Epidermal melanocyte (primary cell): ENCODE data around the gene GHDC.
"Not testable (repeated sequence)": the region's sequence is repeated elsewhere in the genome, so short reads cannot be mapped to it uniquely, and the experiment has no call there.

ENCODE experiments used
- DNase-seq: peaks from one replicate; pipeline ENCODE4 v3.0.0; 2011; ENCODE audit warnings: low spot score; ENCODE audit not compliant: insufficient read length

The GHDC gene

DNA sequence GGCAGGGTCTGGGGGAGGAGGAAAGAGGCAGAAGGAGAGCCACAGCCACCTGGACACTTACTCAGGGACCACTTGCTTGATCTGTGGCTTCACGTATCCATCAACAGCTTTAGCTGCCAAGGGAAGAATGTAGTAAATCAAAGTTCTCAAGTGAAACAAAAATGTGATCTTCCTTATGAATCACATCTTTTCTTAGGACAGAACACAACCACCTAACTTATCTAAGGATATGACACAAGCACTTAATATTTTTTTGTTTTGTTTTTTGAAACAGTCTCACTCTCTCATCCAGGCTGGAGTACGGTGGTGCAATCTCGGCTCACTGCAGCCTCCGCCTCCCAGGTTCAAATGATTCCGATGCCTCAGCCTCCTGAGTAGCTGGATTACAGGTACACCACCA, 8.4 kb upstream of the GHDC start:
- DNase-seq, result no peak

DNA sequence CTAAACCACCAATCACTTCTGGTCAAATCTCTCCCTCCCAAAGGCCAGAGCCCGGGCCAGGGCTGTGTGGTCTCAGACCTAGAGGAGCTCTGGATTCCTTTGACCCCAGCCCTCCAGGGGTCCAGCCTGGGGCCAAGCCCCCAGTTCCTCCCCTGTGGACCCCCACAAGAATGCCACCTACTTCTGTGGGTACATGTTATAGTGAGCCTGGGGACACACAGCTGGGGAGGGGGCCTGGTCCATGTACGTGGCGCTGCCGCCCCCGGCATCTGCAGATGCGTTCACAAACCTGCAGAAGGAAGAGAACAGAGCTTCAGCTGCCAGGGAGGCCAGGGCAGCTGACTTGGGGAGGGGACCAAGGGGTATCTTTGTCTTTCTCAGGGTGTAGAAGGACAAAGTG, 7.9 kb upstream of the GHDC start:
- no peak for DNase-seq

DNA sequence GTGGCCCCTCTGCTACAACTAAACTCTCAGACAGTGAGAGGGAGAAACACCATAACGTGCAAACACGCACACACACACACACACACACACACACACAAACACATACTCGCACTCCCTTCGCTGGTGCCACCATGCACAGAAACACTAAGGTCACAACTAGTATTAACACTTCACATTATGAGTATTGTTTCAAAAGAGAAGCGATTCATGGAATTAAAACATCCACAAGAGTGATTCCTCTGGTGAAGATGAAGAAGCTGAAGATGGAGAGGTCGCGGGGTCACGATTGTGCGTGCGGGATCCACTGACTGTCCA, 7.1 kb upstream of the GHDC start:
- no peak for DNase-seq

DNA sequence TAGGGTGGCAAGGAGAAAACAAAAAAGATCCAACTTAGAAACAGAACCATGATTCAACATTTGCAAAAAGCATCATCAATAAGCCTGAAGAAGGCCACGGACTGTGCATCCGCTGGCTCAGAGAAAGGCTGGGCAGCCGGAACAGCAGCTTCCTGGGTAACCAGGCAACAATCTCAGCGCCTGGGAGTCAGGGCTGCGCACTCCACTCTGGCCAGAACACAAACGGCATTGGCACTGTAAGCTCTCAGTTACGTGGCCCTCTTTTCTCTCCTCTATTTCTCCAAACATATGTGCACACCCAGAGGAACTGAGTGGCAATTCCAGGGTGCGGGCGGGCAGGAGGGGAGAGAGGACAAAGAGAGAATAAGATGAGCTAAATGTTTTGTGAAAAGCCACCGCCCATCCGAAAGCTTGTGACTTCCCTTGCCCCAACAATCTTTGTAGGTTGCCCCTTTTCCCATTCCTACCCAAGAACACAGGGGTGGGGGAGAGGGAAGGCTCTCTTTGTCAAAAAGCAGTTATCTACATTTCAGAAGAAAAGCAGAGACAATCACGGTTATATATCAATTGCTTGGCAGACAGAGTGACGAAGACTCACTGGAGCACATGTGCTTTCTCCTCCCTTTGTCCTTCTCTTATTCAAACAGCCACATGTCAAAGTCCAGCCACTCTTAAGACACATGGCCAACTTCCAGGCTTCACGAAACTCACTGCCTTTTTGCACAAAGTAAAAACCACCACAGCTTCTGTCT, 6.6 kb upstream of the GHDC start:
- DNase-seq, result no peak

DNA sequence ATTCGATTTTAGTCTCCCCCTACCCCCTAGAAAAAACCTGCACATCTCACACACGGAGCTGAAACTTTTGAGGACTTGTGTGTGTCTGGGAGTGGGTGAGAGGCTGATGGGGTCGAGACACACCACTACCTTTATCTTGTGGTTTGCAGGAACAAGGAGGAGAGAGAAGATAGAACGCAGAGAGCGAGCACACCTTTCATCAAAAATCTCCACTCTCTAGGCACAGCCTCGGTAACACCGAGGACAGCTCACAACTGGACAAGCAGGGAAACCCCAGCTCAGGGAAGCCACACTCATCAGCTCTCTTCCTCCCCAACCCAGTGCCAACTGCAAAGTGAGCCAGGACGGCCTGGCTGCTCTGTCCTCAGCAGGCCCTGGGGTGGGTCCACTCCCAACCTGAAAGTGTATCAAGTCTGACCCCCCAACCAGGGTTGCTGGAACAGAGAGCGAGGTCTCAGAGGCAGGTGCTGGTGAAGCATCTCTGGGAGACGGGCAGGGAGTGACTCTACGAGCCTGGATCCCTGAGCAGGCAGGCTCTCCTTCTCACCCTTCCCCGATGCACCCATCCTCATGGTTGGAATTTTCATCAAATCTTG, 5.2 kb upstream of the GHDC start:
- DNase-seq, result no peak

DNA sequence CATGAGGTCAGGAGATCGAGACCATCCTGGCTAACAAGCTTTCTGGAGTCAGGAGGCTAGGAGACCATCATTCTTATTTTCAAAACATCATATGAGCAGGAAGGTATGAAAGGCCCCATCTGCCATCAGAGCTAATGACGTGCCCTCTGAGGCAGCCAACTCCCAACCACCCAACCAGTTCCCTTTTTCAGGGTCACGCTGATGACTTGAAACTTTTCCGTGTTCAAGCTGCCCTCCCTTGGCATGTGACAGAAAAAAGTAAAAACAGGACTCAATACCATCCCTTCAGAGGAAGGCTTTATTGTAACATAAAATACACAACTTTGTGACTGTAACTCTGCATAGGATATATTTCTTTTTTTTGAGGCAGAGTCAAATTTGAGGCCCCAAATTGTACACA, 4.6 kb upstream of the GHDC start:
- DNase-seq, result no peak

DNA sequence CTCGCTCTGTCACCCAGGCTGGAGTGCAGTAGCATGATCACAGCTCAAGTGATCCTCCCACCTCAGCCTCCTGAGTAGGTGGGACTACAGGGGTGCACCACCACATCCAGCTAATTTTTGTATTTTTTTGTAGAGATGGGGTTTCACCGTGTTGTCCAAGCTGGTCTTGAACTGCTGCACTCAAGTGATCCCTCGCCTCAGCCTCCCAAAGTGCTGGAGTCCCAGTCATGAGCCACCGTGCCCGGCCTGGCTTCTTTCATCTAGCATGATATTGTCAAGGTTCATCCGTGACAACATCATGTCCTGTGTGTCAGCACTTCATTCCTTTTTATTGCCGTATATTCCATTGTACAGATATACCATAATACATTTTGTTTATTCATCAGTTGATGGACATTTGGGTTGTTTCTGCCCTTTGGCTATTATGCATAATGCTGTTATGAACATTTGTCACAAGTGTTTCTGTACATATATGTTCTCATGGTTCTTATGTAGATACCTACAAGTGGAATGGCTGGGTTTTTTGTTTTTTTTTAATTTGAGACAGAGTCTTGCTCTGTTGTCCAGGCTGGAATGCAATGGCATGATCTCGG, 3.4 kb upstream of the GHDC start:
- no peak for DNase-seq

DNA sequence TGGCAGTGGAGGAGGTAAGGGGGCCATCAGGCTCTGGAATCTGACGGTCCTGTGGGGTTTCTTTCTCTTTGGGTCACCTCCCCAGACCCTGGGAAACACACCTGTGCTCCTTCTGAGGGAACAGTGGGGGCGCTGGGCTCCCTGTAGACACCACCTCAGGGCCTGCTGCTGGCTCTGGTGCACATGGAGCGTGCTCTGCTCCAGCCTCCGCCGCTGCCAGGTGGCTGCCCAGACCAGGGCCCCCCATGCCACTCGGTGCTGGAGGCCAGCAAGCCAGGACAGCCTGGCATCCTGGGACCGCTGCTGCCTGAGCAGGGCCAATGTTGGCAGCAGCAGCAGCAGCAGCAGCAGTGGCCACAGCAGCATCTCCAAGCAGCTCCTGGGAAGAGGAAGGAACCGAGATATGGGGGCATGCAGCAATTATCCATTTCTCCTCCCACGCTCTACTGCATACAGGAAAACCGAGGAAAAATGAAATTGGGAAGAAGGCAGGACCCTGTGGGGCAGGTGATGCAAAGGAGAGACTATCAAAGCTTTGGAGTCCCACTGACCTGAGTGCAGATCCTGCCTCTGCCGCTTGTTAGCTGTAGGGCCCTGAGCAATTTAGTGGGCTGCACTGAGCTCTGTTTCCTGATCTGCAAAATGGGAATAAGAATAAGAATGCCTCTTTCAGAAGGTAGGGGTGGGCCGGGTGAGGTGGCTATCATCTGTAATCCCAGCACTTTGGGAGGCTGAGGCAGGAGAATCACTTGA, 902 bp downstream of the GHDC start:
- no peak for DNase-seq

DNA sequence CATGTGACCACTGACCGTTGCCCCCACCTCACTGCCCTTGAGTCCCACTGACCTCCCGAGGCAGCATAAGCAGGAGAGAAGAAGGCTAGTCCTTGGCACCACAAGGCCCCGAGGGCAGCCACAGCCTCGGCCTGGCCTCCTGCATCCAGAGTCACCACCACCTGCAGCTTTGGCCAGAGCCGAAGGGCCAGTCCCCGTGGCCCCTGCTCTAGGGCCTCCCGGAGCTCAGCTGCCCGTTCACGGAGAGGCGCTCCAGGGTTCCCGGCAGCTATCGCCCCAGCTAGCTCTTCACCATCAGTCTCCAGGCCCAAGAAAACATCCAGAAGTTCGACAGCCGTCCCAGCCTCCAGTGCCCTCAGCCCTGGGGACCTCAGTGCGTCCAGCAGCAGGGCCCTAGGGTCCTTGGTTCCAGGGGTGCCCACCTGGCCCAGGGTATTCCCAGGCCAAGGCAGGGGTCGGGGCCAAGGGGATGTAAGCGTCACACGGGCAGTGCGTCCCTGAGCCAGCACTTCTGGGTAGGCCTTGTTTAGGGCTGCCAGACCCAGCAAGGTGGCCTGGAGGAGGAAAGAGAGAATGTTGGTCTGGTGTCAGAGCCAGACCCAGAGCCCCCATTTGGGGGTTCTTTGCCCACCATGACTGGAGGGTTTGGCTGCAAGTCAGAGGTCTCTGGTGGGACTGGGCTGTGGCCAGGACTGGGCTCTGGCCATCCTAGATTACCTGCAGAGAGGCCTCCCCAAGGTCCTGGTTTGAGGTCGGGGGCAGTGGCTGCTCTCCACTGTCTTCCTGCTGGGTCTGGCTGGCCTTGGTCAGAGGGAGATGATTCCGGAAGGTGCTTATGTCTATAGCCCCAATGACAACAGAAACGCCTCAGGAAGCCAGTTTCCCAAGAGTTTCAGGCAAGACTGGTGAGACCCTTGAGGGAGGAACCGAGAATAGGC, 1.8 kb downstream of the GHDC start:
- DNase-seq, result no peak

DNA sequence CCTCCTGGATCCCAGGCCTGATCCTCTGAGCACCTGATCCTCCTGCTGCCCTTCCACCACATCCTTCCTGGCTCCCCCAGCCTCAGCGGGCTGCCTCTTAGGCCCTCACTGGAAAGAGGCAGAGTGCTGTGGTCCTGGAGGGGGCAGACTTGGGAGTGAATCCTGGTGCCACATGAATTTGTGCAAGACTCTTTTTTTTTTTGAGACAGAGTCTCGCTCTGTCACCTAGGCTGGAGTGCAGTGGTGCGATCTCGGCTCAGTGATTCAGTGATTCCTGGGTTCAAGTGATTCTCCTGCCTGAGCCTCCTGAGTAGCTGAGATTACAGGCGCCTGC, 3.1 kb downstream of the GHDC start:
- DNase-seq, result no peak

DNA sequence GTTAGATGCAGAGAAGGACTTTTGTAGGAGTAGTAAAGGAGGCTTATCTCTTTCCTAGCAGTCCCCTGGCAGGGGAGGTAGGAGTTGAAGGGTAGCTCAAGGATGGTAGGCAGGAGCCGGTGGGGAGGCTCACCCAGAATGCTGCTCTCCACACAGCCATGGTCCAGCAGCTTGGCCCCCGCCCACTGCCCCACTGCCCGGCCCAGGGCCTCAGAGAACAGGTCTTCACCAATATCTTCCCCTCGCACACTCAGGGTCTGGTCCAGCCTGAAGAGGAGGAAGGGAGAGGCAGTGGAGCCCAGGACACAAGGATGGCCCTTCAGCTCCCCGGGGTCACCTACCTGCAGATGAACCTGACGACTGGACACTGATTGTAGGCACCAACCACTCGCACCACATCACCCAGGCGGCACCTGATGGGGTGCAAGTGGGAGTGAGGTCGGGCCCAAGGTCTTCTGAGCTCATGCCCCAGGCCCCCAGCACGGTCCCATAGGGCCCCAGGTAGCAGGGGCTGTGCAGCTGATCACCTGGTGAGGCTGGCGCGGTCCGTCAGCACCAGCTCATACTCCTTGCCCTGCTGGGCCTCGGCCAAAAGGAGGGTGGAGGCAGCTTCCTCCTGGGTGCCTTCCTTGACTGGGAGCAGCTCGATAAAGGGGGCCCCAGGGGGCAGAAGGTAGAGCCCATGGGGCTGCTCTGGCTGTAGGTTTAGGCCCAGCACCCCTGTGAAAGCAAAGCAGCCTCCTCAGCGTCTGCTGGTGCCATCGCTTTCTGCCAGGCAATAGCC, 3.6 kb downstream of the GHDC start:
- DNase-seq, result no peak

DNA sequence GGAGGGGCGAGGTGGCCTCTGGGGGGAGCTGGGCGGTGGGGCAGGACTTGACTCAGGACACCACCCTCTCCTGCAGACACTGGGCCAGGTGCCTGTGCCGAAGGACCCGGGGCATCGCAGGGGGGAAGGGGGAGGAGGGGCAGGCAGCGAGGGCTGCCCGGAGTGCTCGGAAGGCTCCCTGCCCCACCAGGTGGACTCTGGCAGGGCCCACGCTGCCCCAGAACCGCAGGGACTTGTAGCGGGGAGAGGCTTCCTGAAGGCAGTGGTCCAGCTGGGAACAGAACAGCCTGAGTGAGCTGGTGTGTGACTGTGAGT, 4.7 kb downstream of the GHDC start:
- DNase-seq, result no peak

DNA sequence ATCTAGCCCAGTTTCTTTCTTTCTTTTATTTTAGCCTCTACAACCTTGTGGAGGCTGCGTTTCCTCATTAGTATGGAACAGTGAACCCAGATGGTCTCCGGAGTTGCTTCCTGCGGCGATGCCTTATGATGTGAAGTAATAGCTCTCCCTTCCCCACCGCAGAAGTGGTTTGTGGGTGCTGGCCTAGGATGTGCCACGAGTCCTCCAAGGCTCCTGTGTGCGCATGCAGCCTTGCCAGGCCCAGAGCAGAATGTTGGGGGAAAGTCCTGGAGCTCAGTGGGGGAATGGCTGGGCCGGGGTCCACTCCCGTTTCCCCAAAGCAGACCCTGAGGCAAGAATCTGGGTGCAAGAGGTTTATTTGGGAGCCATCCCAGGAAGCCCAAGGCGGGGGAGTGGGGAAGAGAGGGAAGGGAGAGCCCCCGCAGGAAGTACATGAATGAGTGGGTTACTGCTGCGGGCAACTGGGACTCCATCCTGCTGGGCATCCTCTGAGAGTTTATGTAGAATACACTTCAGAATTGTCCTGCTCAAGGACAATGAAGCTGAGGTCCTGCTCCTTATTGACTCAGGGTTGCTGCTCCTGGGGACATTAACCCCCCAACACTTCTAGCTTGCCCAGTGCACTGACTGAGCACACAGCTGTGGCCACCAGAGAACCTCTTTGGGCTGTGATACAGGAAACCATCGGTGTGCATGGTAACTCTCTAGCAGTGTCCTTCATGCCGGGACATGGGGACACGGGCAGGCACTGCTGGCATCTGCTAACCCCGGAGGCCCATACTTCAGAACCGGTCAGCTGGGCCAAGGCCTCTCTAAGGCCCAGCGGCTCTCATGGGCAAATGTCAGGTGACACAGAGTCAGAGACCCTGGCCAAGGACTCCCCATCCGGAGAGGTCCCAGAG, 5.3 kb downstream of the GHDC start:
- no peak for DNase-seq

DNA sequence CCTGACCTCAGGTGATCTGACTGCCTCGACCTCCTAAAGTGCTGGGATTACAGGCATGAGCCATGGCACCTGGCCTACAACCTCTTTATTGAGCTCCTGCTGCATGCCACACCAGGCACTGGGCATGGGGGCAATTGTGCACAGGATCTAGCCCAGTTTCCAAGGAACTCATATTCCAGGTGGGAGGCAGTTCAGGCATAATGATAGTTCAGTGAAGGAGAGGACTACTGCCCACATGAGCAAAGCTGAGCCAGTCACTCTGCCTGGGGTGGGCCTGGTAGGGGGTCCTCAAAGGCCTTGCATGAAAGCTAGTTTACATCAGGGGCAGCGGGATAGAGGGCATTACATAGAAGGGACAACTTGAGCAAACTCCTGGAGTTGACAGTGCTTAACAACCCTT, 6.5 kb downstream of the GHDC start:
- no peak for DNase-seq

DNA sequence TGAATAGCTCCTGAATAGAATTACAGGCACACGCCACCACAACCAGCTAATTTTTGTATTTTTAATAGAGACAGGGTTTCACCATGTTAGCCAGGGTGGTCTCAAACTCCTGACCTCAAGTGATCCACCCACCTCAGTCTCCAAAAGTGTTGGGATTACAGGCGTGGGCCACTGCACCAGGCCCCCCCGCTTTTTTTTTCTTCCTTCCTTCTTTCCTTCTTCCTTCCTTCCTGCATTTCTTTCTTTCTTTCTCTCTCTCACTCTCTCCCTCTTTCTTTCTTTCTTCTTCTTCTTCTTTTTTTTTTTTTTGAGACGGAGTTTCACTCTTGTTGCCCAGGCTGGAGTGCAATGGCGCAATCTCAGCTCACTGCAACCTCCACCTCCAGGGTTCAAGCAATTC, 8.1 kb downstream of the GHDC start:
- not testable (repeated sequence) for DNase-seq

DNA sequence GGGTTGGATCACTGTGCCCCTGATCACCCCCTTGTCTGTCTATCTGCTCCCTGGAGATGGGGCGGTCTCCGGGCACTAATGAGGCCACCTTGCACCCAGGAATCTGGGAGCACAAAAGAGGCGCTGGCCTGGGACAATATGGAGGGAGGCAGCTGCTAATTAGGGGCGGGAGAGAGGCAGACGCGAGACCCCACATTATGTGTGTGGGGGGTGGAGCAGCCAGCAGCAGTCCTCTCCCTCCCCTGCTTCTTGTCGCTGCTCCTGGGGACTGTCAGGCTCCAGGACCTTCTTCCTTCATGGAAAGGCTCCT, 8.7 kb downstream of the GHDC start:
- DNase-seq, result no peak

DNA sequence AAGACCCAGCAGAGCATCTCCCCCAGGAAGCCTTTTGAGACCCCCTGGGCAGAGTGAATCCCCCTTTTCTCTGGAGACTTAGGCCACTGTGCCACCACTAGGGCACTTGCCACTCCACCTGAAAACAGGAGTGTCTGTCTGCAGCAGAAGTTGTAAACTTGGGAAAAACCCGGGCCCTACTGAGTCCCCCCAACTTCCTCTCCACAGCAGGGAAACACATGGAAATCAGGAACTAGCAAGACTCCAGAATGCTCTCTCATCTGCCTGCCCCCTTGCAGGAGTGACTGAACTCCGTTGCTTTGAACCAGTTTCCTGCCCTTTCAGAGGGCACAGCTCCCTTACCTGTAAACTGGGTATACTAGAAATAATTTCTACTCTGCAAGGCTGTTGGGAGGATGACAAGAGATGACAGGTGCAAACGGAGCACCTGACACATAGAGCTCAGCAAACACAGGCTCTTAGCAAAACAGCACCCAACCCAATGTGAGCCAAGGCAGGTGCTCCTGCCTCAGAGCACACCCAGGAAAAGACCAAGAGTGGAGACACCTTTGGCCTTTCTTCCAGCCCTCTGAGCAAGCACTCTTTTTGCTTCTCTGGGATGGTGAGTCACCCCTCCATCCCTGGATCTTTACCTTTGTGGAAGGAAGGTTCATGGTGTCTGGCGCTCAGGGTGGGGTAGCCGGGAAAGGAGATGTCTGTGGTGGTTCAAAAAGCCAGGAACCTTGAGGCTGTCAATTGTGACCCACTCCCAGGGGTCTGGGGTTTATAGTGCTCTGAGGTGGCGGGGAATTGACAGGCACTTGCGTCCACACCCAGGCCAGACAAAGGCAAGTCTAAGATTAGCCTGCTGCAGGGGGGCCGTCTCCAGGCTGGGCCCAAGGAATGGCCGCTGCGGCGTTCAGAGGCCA, 9.3 kb downstream of the GHDC start, which contains the start of gene HCRT:
Gene HCRT, minus strand, starts transcription at position 740 of the 908 bp plus-strand sequence. Its CDS starts 87 bp downstream, at position 653.
- DNase-seq, result no peak

DNA sequence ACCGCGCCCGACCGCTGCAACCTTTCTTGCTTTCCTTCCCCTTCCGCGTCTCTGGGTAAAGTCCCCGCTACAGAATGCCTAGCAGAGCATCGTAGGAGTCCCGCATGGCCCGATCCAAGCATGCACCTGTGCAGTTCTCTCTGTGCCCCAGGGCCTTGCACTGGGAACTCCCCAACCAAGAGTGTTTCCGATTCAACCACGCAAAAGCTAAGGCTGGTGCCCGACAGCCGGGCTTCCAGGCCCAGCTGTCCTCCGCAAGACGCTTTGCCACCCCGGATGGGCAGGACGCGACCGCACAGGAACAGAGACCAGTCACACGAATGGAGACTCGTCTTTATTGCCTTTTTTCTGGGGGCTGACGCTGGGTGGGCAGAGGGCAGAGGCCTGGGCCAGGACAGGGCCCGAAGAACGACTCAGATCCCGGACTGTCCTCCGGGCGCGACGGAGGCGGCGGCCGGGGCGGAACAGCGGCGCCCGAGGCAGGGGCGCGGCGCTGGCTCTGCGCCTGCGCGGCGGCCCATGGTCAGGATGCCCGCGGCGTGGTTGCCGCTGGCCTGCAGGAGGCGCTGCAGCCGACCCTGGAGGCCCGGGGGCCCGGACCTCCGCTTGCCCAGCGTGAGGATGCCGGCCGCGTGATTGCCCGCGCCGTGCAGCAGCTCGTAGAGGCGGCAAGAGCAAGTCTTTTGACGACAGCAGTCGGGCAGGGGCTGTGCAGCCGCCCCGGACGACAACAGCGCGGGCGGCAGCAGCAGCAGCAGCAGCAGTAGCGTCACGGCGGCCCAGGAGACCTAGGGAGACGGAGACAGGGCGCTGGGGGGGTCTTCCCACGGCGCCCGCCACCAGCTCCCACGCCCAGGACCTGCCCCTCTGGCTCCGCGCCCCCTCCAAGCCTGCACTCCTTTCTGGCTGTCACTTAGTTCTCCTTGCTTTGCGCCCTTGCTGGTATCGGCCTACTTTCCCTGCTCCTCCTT, 10.3 kb downstream of the GHDC start:
- DNase-seq, result peak; percentile 46
